ENCODE measurements around the gene S100PBP.

GRCh38 chr1:32884726-32885125 is 67.3 kb downstream of the S100PBP start:
- TF ChIP-seq POLR2AphosphoS5 (IDR thresholded peaks at IDR 0.05) (no peak), CTCF (IDR thresholded peaks at IDR 0.05) (no peak)

All from breast epithelium (tissue), 3 donors.